Chondrocyte (in vitro differentiated cells): ENCODE data around the gene TNIK. TPM values are rescaled to one million over a fixed set of nuclear protein-coding genes. Genes with fewer than 3 reads are reported as not detected.

Source experiments
- DNase-seq: peaks from one replicate; pipeline ENCODE4 v3.0.0; 2021; ENCODE audit warnings: mixed read lengths, low spot score
- H3K27ac Mint-ChIP-seq: one replicate; pipeline ENCODE4 v1.8.0; 2021; ENCODE audit warnings: mild to moderate bottlenecking, moderate library complexity, mixed read lengths; ENCODE audit not compliant: unreplicated experiment
- H3K27me3 Mint-ChIP-seq: 2 replicates; pipeline ENCODE4 v1.8.0; 2021; ENCODE audit warnings: low read depth, mixed read lengths
- H3K36me3 Mint-ChIP-seq: 2 replicates; pipeline ENCODE4 v1.8.0; 2021; ENCODE audit warnings: low read depth, mixed read lengths
- H3K4me1 Mint-ChIP-seq: 2 replicates; pipeline ENCODE4 v1.8.0; 2021; ENCODE audit warnings: low read depth, mild to moderate bottlenecking, mixed read lengths
- H3K4me3 Mint-ChIP-seq: one replicate; pipeline ENCODE4 v1.8.0; 2021; ENCODE audit warnings: mild to moderate bottlenecking, moderate library complexity, mixed read lengths; ENCODE audit not compliant: unreplicated experiment
- H3K9me3 Mint-ChIP-seq: 2 replicates; pipeline ENCODE4 v1.8.0; 2021; ENCODE audit warnings: low read depth, mixed read lengths
- total RNA-seq: library from RNA; stranded (reverse); gene quantifications from 3 replicates; pipeline ENCODE4 v1.2.1, GENCODE V29; 2021
- TF ChIP-seq, protein P1 (sequence below): fragments of 200-600 bp; sonication (generic); IDR thresholded peaks from 2 replicates; pipeline ENCODE4 v1.5.0; 2021; ENCODE audit warnings: antibody characterized with exemption, mild to moderate bottlenecking, moderate library complexity

Gene TNIK
- total RNA-seq, 1 donor from 2014 or later = 17.5 TPM

DNA sequence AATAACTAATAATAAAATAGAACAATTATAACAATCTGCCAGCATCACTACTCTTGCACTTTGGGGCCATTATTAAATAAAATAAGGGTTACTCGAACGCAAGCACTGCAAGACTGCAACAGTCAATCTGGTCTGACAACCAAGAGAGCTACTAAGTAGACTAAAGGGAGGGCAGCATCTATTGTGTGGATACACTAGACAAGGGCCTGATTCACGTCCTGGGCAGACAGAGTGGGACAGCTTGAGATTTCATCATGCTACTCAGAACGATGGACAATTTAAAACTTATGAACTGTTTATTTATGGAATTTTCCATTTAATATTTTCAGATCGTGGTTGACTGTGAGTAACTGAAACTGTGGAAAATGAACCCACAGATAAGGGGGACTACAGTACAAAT is 39.5 kb downstream of the TNIK start:
- DNase-seq = no peak
- H3K36me3 Mint-ChIP-seq = peaks cover 1% of the 10 kb centered on the region
- H3K9me3 Mint-ChIP-seq = peaks cover 6% of the 10 kb centered on the region
- H3K4me1 Mint-ChIP-seq = peaks cover 38% of the 10 kb centered on the region
- TF ChIP-seq, protein P1, sequence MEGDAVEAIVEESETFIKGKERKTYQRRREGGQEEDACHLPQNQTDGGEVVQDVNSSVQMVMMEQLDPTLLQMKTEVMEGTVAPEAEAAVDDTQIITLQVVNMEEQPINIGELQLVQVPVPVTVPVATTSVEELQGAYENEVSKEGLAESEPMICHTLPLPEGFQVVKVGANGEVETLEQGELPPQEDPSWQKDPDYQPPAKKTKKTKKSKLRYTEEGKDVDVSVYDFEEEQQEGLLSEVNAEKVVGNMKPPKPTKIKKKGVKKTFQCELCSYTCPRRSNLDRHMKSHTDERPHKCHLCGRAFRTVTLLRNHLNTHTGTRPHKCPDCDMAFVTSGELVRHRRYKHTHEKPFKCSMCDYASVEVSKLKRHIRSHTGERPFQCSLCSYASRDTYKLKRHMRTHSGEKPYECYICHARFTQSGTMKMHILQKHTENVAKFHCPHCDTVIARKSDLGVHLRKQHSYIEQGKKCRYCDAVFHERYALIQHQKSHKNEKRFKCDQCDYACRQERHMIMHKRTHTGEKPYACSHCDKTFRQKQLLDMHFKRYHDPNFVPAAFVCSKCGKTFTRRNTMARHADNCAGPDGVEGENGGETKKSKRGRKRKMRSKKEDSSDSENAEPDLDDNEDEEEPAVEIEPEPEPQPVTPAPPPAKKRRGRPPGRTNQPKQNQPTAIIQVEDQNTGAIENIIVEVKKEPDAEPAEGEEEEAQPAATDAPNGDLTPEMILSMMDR = no peak
- no peaks in the 10 kb centered on the region for H3K27me3 Mint-ChIP-seq
- no peak overlapping the region for H3K4me3 Mint-ChIP-seq
- H3K27ac Mint-ChIP-seq = peak overlapping the region; percentile 61

DNA sequence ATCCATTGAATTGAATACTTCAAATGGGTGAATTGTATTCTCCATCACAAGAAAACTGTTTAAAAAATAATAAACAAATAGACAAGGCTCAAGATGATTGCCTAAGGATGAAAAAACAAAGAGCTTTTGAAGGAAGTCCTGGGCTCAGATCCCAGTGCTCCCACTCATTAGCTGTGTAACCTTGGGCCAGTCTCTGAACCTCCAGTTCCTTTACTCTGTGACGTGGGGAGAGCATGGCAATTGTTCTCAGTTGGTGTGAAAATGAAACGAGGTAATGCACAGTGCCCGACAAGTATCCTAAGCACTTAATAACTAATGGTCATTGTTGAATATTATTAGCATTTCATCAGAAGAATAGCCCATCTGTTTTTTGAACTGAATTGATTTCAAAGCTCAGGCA is 40.7 kb downstream of the TNIK start:
- H3K4me3 Mint-ChIP-seq = no peak overlapping the region
- no peak for DNase-seq
- H3K36me3 Mint-ChIP-seq = peaks cover 1% of the 10 kb centered on the region
- peaks cover 45% of the 10 kb centered on the region for H3K4me1 Mint-ChIP-seq
- H3K27me3 Mint-ChIP-seq = no peaks in the 10 kb centered on the region
- no peak overlapping the region for H3K27ac Mint-ChIP-seq
- TF ChIP-seq, protein P1 = no peak
- peaks cover 6% of the 10 kb centered on the region for H3K9me3 Mint-ChIP-seq

DNA sequence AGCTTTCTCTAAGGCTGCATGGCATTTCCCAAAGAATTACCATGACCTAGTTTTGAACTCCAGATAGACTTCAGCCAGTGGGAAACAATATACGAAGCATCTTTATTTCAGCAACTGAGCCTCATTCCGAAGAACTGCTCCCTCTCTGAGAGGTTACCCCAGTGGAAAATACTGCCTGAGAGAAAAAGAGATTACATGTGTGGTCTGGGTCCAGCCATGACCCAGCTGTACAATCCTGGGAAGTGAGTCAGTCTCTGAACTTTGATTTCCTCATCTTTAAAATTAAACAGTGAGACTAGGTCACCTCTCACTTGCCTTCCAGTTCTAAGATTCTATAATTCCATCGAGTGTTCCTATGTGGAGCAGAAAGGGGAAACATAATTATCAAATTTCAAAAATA is 42.4 kb downstream of the TNIK start:
- peak overlapping the region; percentile 79 for H3K27ac Mint-ChIP-seq
- no peaks in the 10 kb centered on the region for H3K36me3 Mint-ChIP-seq
- no peak for DNase-seq
- peaks cover 45% of the 10 kb centered on the region for H3K4me1 Mint-ChIP-seq
- TF ChIP-seq, protein P1 = no peak
- no peaks in the 10 kb centered on the region for H3K27me3 Mint-ChIP-seq
- peaks cover 3% of the 10 kb centered on the region for H3K9me3 Mint-ChIP-seq
- H3K4me3 Mint-ChIP-seq = no peak overlapping the region

DNA sequence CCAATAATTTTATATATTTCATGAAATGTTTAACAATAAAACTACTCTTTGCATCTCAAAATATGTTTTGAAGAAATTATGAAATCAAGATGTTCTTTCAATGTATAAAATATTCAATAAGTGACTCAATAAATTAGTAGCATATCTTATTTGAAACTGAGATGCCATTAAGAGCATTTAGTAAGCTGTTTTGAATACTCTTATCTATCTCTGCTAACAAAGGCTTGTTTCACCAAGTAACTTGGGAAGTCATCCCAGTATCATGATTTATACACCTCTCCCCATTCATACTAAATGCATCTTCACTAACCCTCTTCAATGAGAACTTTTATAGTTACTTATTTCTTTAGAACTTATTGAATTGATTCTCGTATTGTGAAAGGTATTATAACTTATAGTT is 43.1 kb downstream of the TNIK start:
- Mint-ChIP-seq H3K27me3 (no peaks in the 10 kb centered on the region), H3K27ac (no peak overlapping the region), H3K4me1 (peaks cover 45% of the 10 kb centered on the region), H3K36me3 (no peaks in the 10 kb centered on the region), H3K9me3 (peaks cover 3% of the 10 kb centered on the region), H3K4me3 (no peak overlapping the region)
- DNase-seq = no peak
- TF ChIP-seq, protein P1 = no peak

DNA sequence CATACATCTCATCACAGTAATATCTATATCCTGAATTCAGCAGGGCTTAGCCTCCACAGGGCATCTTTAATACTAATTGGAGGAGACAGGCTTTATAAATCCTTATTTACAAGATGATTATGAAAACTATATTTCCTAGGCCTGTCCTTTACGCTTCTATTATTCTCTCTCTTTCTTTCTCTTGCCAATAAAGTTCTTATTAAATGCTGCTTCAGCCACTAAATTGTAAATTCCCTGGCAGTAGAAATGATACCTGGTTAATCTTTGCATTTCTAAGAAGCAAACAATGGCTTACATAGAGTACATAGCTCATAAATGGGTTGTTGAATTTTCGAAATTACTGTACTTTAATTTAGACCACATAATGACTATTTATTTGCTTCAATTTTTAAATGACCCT is 43.5 kb downstream of the TNIK start:
- Mint-ChIP-seq H3K4me1 (peaks cover 45% of the 10 kb centered on the region), H3K27me3 (no peaks in the 10 kb centered on the region), H3K4me3 (no peak overlapping the region), H3K36me3 (no peaks in the 10 kb centered on the region), H3K27ac (no peak overlapping the region), H3K9me3 (peaks cover 3% of the 10 kb centered on the region)
- DNase-seq = no peak
- TF ChIP-seq, protein P1 = no peak
